ENCODE results near the gene HOXC12. TPM values are rescaled to one million over a fixed set of nuclear protein-coding genes. Genes with fewer than 3 reads are reported as not detected.

HOXC12 gene
- total RNA-seq, 1 experiment from 2014 or later, result not detected

GRCh38 chr12:53968214-53969127, 13.8 kb downstream of the HOXC12 start:
- no peak for DNase-seq (ENCODE audit: low spot score)
- in situ Hi-C loops (cut with HindIII; ENCODE audit: low sequenced_read_pairs), result no loop called here

DNA sequence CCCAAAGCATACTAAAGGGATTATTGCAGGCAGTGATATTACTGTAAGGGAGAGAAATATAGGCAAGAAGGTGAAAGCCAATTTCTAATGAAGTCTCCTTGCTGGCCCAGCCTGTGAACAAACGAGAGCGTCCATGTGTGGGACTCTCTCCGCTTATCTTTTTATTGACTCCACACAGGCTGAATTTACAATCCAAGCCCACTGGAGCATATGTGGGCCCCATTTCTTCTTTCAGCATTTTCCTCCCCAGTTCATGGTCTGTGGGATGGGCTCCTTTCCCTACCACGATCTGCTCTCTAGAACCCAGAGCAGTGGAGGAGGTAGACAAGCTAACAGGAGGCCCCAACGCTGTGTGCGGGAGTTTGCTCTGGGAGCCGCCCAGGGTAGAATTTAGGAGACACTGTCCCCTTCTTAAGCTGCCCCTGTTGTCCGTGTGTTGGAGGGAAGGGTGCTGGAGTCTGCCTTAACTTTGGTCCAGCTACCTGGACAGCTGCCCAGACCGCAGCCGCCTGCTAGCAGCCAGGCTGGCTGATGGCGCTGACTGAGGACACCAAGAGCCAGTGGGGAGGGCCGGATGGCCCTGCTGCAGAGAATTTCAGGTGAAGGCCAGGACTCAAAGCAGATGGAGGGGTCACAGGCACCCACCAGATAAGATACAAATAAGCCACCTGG, 15.0 kb downstream of the HOXC12 start:
- in situ Hi-C loops (cut with HindIII; ENCODE audit: low sequenced_read_pairs), result no loop called here
- DNase-seq (ENCODE audit: low spot score), result no peak

- DNase-seq (ENCODE audit: low spot score), result no peak
- in situ Hi-C loops (cut with HindIII; ENCODE audit: low sequenced_read_pairs), result no loop called here
These were observed 15.7 kb downstream of the HOXC12 start for GRCh38 chr12:53970451-53970850.

GRCh38 chr12:53971129-53971528, 16.4 kb downstream of the HOXC12 start:
- DNase-seq (ENCODE audit: low spot score), result no peak
- in situ Hi-C loops (cut with HindIII; ENCODE audit: low sequenced_read_pairs), result no loop called here

DNA sequence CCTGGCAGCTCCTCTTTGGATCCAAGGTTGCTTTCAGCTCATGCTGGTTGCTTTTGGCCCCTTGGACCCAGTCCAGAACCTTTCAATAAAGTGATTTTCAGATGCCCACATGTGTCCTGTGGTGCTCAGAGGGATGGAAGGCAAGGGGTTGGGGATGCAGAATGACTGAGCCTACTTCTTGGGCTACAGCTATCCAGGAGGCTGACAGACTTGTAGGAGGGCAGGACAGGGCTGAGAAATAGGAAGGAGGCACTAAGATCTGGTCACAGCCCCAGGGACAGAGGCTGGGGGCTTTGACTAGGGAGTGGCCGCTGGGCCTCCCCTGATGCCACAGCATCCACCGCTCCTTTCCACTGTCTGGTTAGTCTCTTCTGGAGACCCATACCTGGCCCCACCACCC, 17.0 kb downstream of the HOXC12 start:
- in situ Hi-C loops (cut with HindIII; ENCODE audit: low sequenced_read_pairs), result no loop called here

GRCh38 chr12:53972152-53972702, 17.5 kb downstream of the HOXC12 start:
- in situ Hi-C loops (cut with HindIII; ENCODE audit: low sequenced_read_pairs), result no loop called here
- DNase-seq (ENCODE audit: low spot score), result no peak

More for the DNA sequence above, 17.0 kb downstream of the HOXC12 start:
- no peak for DNase-seq (ENCODE audit: low spot score)

GRCh38 chr12:53972722-53973235, 18.1 kb downstream of the HOXC12 start, which contains the start of gene HOXC11:
HOXC11 (plus strand) TSS chr12:53973126; CDS start chr12:53973242, 116 bp downstream.
- in situ Hi-C loops (cut with HindIII; ENCODE audit: low sequenced_read_pairs), result no loop called here
- DNase-seq (ENCODE audit: low spot score), result no peak

DNA sequence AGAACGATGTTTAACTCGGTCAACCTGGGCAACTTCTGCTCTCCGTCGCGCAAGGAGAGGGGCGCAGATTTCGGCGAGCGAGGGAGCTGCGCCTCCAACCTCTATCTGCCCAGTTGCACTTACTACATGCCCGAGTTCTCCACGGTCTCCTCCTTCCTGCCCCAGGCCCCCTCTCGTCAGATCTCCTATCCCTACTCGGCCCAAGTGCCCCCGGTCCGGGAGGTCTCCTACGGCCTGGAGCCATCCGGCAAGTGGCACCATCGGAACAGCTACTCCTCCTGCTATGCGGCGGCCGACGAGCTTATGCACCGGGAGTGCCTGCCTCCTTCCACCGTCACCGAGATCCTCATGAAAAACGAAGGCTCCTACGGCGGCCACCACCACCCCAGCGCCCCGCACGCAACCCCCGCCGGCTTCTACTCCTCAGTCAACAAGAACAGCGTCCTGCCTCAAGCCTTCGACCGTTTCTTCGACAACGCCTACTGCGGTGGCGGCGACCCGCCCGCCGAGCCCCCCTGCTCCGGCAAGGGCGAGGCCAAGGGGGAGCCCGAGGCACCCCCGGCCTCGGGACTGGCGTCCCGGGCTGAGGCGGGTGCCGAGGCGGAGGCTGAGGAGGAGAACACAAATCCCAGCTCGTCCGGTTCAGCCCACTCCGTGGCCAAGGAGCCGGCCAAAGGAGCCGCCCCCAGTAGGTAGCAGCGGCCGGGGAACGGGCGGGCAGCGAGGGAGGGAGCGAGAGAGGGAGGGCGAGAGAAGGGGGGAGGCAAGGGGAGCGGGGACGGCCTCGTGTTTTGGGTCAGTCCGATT, 18.7 kb downstream of the HOXC12 start:
- in situ Hi-C loops (cut with HindIII; ENCODE audit: low sequenced_read_pairs), result no loop called here
- DNase-seq (ENCODE audit: low spot score), result no peak

DNA sequence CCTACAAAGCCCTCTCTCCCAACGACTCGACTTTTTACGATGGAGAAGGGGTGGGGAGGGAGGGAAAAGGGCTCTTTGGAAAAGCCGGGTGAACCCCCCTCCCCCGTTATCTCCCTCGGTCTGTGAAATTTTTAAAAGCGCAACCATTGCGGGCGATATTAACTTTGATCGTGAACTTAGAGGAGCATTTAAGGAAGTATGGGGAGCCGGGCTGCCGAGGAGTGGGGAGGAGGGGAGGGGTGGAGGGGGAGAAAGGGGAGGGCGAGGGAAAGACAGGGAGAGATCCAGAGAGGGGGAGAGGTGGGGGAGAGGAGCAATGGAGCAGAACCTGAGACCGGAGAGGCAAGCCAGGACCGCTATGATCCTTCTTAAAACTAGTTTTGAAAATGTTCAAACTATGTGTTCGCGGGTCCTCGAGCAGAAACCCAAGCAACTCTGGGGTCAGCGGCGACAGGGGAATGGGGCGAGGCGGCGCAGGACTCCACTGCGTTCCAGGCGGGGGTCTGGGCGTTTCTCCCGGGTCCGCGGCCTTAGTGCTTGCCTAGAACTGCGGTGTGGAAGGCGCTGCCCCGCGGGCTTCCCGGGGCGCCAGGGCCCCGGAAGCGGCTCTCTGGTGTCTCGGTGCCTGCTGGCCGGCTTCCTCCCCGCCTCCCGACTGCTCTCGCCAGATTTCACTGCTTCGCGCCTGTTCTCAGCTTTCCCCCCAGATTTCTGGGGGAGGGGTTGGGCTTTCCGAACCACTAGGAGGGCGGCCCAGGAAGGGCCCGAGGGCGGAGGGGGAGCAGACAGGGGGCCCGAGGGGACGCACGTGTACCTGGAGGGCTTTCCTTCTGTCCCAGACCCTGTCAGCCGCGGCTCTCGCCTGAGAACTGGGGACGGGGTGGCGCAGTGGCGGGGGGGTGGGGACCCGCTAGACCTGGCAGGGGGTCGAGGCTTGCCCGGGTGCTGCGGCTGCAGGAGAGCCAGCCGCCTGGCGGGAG, 19.7 kb downstream of the HOXC12 start, which contains the start of gene HOTAIR:
HOTAIR (minus strand) TSS at position 871 of the 980 bp plus-strand sequence.
- DNase-seq (ENCODE audit: low spot score), result no peak
- in situ Hi-C loops (cut with HindIII; ENCODE audit: low sequenced_read_pairs), result no loop called here

- DNase-seq (ENCODE audit: low spot score), result no peak
- in situ Hi-C loops (cut with HindIII; ENCODE audit: low sequenced_read_pairs), result no loop called here
These were observed 20.4 kb downstream of the HOXC12 start for GRCh38 chr12:53975064-53975471.

DNA sequence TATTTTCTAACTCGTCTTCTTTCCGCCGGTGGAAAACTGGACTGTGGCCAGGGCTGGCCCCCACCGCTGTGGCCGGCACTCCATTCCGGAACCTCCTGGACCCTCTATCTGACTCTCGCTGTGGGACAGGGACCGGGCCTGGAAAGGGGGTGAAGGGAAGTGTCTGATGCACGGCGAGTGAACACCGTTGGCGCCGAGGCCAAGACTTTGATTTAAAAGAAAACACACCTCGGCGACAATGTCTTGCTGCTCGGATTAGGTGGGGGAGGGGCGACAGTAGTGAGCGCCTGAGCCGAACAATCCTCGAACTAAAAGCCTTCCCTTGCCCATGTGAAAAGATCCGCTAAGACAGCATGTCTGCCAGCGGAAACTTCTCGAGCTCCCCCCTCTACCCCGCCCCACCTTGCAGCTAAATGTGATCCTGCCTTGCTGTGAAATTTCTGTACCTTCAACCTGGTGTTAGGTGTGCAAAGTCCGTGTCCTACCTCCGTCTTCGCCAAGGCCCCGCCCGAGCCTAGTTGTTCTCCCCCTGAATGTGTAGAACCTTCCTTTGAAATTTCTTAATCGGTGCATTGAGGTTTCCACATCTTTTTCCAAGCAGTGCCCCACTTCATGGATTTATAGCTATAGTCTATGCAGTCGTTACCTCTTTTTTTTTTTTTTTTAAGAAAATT, 20.9 kb downstream of the HOXC12 start:
- in situ Hi-C loops (cut with HindIII; ENCODE audit: low sequenced_read_pairs), result no loop called here
- no peak for DNase-seq (ENCODE audit: low spot score)

- DNase-seq (ENCODE audit: low spot score), result no peak
- in situ Hi-C loops (cut with HindIII; ENCODE audit: low sequenced_read_pairs), result no loop called here
These were observed 21.6 kb downstream of the HOXC12 start for GRCh38 chr12:53976172-53976822.

DNA sequence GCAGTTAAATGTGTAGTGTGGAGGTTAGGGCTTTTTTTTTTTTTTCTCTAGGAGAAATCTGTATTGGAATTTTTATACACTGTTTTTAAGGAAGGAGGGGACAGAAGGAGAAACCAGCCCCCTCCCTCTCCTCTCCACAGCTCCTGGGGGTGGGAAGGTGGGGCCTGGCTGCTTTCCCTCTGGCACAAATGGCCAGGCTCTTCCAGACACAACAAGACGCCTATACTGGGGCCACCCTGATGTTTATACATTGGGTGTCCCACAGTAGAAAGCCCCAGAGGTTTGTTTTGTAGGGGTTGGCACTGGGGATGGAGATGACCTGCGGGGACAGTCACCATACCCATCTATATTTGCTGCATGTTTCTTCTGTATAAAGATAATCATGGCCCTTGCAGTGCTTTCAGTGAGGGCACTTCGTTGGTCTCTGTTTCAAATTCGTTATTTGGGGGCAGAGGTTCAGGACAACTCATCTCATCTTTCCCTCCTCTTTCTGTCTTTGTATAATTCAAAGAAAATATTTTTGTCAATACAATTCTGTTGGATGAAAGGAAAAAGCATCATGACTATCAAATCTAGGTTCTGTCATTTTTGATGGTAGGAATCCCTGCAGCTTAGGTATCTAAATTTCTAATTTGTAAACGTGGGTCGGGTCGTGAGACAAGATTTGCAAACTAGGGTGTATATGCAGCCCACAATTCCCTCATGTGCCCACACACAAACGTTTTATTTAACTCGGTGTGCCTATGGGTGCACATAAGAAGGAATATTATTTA, 22.3 kb downstream of the HOXC12 start:
- no peak for DNase-seq (ENCODE audit: low spot score)
- in situ Hi-C loops (cut with HindIII; ENCODE audit: low sequenced_read_pairs), result no loop called here

- DNase-seq (ENCODE audit: low spot score), result no peak
- in situ Hi-C loops (cut with HindIII; ENCODE audit: low sequenced_read_pairs), result no loop called here
These were observed 23.1 kb downstream of the HOXC12 start for GRCh38 chr12:53977596-53978445.

Data from G401 (cell line).